Stimulated activated CD4-positive, alpha-beta T cell treated with anti-CD3 and anti-CD28 coated beads, Interleukin-1b, Interleukin-23, amount 100 ng/mL, for 48 hours (primary cell): ENCODE results near the gene TMEM100.

Experiments
- DNase-seq: peaks from one replicate; pipeline ENCODE4 v3.0.0-alpha.2; 2020

Gene TMEM100

GRCh38 chr17:55743103-55743679 is 20.5 kb upstream of the TMEM100 start:
- DNase-seq: no peak

GRCh38 chr17:55742272-55743102 is 19.8 kb upstream of the TMEM100 start:
- no peak for DNase-seq

DNA sequence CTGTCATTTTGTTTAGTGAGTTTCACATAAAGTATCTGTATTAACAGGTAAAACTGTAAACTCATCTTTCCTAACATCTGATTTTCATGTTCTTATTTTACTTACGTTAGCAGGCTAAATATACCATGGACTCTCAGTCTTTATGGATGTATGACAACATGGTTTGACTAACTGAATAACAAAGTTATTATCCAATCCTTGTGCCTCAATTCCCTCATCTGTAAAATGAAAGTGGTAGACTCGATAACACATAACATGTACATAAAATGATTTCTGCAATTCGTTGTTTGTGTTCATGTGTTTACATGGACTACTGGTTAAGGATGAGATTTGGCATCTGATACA is 18.7 kb upstream of the TMEM100 start:
- DNase-seq: no peak

- DNase-seq: no peak
These were observed 18.1 kb upstream of the TMEM100 start for GRCh38 chr17:55740511-55741355.

- DNase-seq: no peak
These were observed 15.4 kb upstream of the TMEM100 start for GRCh38 chr17:55737976-55738501.

DNA sequence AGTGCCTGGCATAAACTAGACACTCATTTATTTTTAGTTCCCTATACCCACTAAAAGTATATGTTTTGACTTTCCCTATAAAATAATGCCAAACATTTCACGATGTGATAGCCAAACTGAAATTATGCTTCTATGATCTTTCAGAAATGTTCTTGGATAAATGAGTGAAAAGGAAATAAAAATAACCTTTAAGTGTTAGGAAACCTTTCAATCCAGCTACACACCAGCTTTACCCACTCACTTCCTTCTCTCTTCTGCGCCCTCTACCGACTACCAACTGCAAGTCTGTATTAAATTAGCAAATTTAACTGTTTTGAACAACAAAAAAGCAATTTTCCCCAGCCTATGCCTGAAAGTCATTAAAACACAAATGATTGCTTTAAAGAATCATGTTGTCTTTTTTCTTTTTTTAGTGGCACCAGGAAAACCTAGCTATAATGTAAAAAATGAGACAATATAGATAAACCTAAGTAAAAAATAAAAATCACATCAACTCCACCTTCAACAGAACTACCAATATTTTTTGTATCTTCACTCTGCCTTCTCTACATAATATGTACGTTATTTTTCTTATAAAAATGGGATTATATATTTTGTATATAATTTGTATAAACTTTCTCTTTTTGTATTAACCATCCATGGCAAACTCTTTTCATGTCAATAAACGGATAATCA is 13.2 kb upstream of the TMEM100 start:
- DNase-seq: peak; percentile 31

DNA sequence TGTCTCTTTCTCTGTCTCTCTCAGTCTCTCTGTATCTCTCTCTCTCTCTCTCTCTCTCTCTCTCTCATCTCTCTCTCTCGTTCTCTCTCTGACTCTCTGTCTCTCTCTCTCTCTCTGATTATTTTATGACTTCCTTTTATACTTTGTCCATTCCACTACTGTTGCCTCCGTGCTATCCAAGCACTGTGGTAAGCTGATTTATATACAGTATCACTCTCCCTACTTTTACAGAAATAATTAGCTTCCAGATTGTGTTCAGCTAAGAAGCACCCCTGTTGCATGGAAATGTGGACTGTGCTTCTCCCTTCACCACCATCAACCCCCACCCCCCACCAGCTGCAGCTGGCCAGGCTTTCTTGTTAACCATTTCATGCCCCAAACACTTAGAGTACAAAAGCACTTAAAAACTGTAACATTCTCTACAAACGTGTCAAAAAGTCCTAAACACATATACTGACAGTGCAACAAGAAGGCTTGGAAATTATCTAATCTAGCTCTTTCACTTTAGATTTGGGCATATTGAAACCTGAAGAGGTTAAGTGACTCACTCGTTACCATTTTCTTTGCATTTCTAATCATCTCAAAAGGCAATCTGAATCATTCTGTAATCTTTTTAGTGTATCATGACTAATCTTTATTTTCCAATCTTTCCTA is 11.6 kb upstream of the TMEM100 start:
- DNase-seq: no peak

DNA sequence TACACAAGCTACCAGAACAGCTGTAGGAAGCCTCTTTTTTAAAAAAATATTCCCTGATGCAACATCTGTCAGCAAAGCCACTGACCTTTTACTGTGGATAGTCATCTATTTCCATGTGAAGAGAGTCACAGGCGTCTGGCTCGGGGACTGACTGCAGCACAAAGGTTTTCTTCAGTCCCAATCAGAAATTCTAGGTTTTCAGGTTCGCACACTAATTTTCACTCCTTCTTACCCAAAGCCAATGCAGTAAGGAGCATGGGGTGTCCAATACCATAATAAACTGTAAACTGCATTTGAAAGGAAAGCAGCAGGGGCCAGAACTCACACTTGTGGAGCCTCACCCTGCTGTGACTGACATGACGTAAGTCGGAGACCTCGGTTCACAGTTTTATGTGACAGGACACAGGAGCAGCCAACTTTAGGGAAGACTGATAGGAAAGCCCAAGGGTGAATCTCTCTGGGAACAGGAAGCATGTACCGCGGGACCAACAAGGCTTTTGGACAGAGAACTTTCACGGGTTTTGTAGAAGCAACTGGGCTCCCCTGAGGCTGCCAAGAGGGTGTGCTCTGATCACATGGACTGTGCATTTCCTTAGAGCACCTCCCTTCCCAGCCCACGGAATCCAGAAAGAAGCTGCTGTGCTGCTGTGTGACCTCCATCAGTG is 9.1 kb upstream of the TMEM100 start:
- DNase-seq: no peak

- no peak for DNase-seq
These were observed 8.1 kb upstream of the TMEM100 start for GRCh38 chr17:55730808-55731207.

GRCh38 chr17:55730380-55730779 is 7.7 kb upstream of the TMEM100 start:
- DNase-seq: no peak

DNA sequence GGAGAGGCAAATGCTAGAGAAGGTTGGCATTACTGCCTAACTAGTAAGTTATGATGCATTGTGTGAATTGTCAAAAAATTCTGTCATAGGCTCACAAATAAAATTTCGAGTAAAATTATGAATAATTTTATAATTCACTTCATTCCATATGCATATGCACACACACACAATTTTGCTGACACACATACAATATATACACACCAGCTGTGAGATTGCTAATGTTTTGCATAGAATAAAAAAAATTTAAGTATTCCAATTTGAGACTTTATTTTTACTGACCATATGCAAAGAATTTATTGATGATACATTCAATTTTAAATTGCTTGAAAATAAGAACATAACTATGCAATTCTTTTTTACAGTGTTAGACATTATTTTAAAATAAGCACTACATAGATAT is 6.8 kb upstream of the TMEM100 start:
- no peak for DNase-seq

GRCh38 chr17:55728833-55729232 is 6.2 kb upstream of the TMEM100 start:
- DNase-seq: no peak

GRCh38 chr17:55728361-55728760 is 5.7 kb upstream of the TMEM100 start:
- DNase-seq: no peak

DNA sequence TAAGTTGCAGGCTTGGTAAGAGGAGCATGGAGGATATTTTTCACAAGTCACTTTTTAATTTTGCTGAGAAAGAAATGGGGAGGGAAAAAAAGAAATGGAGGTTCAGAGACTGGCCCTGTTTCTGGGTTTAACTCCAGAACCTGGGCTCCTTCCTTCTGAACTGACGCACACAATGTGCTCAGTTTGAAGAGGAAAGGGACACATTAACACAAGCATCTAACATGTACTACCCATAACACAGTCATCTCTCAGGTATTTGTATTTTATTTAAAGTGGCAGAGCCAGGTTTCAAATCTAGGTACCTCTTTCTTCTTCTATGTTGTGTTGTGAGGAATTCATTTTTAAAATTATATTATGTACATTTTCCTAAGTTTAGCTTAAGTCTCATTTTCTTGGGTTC is 5.3 kb upstream of the TMEM100 start:
- DNase-seq: no peak

DNA sequence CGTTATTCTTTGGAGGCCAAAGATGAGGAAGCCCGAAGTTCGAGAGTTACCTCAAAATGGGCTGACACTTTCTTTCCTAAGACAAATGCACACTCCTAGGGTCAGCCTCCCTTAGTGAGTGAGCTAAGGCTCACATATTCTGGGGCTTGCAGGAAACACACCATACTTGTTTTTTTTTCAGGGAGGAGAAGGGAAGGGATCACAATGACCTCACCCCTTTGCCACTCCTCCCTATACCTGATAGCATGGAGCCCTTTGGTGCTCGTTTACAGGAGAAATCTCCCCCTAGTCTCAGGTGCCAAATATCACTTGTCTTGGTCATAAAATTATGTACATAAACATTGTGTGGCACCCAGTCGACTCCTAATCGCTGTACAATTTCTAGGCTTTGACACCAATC is 4.6 kb upstream of the TMEM100 start:
- no peak for DNase-seq

DNA sequence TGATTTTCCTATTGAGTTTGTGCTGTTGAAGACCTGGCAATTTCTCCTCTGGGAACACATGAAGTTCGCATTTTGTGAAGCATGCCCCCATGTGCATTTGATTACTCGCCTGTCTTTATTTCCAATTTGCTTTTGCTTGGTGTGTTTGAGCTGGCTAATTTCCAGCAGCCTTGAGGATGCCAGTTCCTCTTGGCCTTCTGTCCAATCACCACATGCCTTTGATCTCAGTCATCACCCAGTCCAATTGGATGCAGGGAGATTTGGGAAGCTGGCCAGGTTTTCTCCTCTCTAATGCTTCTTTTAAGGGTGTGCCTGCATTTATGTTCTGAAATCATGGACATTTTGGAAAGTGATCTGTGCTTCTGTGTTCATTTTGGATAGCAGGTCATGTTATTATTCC is 3.8 kb upstream of the TMEM100 start:
- DNase-seq: no peak

- DNase-seq: no peak
These were observed 804 bp upstream of the TMEM100 start for GRCh38 chr17:55723488-55723848.

DNA sequence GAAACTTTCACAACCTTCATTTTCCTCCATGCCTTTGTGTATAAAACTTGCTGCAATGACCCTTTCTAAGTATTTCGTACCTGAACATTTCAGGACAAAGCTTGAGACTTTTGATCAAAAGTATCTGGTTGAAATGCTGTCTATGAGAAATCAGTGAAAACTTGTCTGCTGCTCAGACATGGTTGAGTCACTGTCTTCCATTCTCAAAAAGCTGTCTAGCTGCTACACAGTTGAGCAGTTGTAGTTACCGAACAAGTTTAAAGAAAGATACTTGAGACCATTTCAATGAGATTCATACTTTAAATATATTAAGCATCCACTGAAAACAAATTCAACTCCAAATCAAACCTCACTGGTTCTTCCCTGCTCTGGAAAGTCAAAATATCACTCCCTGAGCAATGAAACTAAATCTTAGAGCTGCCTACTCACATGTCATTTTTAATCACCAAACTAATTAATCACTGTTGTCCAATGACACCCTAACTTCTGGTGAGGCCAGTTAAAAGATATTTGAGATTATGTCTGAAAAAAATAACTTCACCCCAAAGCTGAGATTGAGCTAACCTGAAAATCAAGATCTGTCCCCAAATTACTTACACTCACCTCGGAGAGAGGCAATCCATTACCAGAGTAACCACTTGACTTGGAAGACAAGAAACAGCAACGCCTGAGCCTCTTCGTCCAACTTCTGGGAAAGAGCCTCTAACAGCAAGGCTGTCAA is 488 bp downstream of the TMEM100 start:
- DNase-seq: no peak

GRCh38 chr17:55720919-55721836 is 1.5 kb downstream of the TMEM100 start:
- no peak for DNase-seq
